ENCODE measurements around the gene CFAP99. TPM values are rescaled to one million over a fixed set of nuclear protein-coding genes. Genes with fewer than 3 reads are reported as not detected.

CFAP99 gene
- total and polyA plus RNA-seq, 9 of the 15 experiments (the other 6 are each of a cell fraction or from before 2014, with no cell fraction given), result 0.07 to 0.18 (median 0.09) TPM; not detected in 6

DNA sequence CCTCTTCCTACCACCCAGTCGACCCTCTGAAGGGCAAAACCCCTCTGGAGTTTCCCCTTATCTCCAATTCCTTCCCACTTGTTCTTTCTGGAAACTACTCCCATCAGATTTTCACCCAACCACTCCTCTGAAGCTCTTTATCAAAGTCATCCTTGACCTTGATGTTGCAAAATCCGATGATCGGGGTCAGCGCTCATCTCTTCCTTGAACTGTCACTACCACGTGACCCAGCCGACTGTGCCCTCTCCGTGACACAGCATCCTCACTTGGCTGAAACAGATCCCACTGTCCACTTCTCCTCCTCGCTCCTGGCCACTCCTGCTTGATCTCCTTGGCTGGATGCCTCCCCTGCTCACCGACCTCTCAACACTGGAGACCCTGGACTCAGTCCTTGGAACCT, 1.1 kb downstream of the CFAP99 start (continued):
- TF ChIP-seq, protein P1, sequence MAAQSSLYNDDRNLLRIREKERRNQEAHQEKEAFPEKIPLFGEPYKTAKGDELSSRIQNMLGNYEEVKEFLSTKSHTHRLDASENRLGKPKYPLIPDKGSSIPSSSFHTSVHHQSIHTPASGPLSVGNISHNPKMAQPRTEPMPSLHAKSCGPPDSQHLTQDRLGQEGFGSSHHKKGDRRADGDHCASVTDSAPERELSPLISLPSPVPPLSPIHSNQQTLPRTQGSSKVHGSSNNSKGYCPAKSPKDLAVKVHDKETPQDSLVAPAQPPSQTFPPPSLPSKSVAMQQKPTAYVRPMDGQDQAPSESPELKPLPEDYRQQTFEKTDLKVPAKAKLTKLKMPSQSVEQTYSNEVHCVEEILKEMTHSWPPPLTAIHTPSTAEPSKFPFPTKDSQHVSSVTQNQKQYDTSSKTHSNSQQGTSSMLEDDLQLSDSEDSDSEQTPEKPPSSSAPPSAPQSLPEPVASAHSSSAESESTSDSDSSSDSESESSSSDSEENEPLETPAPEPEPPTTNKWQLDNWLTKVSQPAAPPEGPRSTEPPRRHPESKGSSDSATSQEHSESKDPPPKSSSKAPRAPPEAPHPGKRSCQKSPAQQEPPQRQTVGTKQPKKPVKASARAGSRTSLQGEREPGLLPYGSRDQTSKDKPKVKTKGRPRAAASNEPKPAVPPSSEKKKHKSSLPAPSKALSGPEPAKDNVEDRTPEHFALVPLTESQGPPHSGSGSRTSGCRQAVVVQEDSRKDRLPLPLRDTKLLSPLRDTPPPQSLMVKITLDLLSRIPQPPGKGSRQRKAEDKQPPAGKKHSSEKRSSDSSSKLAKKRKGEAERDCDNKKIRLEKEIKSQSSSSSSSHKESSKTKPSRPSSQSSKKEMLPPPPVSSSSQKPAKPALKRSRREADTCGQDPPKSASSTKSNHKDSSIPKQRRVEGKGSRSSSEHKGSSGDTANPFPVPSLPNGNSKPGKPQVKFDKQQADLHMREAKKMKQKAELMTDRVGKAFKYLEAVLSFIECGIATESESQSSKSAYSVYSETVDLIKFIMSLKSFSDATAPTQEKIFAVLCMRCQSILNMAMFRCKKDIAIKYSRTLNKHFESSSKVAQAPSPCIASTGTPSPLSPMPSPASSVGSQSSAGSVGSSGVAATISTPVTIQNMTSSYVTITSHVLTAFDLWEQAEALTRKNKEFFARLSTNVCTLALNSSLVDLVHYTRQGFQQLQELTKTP (IDR thresholded peaks at IDR 0.05; ENCODE audit: low read depth in 1 of 2, partially characterized antibody in 2 of 2), result peak in 1 of 2 experiments; percentile 37
- no peak for TF ChIP-seq CHCHD3 (CRISPR knock-in tag; IDR thresholded peaks at IDR 0.05)
- TF ChIP-seq, protein P2, sequence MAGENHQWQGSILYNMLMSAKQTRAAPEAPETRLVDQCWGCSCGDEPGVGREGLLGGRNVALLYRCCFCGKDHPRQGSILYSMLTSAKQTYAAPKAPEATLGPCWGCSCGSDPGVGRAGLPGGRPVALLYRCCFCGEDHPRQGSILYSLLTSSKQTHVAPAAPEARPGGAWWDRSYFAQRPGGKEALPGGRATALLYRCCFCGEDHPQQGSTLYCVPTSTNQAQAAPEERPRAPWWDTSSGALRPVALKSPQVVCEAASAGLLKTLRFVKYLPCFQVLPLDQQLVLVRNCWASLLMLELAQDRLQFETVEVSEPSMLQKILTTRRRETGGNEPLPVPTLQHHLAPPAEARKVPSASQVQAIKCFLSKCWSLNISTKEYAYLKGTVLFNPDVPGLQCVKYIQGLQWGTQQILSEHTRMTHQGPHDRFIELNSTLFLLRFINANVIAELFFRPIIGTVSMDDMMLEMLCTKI (IDR thresholded peaks at IDR 0.05; ENCODE audit: partially characterized antibody), result no peak
- peak in 1 of 2 experiments; percentile 51; a peak in 2 of 4 replicates for TF ChIP-seq FOXK2 (conservative IDR thresholded peaks at IDR 0.05 in 1 of 2, IDR thresholded peaks at IDR 0.05 in 1 of 2; ENCODE audit: low read depth in 2 of 2)
- TF ChIP-seq MEIS2 (IDR thresholded peaks at IDR 0.05; ENCODE audit: partially characterized antibody), result peak; percentile 66
- TF ChIP-seq CBFA2T2 (conservative IDR thresholded peaks at IDR 0.05), result peak; percentile 69
- 0 out of 4 replicates have a peak, but pooled peaks of 1 of the 2 experiments have one; percentile 15 for TF ChIP-seq HDAC1 (IDR thresholded peaks at IDR 0.05)
- peak; percentile 88; the same call in 1 of the 2 replicates for TF ChIP-seq CTBP1 (IDR thresholded peaks at IDR 0.05; ENCODE audit: borderline replicate concordance)
- no peak for TF ChIP-seq HNRNPLL (IDR thresholded peaks at IDR 0.05; ENCODE audit: low read depth, low read length, poor library complexity, severe bottlenecking)
- peak in 1 of 2 experiments; percentile 89; a peak in 2 of 4 replicates for TF ChIP-seq RCOR1 (IDR thresholded peaks at IDR 0.05; ENCODE audit: borderline replicate concordance in 1 of 2, low read depth in 2 of 2, low read length in 2 of 2)
- TF ChIP-seq, protein P3, sequence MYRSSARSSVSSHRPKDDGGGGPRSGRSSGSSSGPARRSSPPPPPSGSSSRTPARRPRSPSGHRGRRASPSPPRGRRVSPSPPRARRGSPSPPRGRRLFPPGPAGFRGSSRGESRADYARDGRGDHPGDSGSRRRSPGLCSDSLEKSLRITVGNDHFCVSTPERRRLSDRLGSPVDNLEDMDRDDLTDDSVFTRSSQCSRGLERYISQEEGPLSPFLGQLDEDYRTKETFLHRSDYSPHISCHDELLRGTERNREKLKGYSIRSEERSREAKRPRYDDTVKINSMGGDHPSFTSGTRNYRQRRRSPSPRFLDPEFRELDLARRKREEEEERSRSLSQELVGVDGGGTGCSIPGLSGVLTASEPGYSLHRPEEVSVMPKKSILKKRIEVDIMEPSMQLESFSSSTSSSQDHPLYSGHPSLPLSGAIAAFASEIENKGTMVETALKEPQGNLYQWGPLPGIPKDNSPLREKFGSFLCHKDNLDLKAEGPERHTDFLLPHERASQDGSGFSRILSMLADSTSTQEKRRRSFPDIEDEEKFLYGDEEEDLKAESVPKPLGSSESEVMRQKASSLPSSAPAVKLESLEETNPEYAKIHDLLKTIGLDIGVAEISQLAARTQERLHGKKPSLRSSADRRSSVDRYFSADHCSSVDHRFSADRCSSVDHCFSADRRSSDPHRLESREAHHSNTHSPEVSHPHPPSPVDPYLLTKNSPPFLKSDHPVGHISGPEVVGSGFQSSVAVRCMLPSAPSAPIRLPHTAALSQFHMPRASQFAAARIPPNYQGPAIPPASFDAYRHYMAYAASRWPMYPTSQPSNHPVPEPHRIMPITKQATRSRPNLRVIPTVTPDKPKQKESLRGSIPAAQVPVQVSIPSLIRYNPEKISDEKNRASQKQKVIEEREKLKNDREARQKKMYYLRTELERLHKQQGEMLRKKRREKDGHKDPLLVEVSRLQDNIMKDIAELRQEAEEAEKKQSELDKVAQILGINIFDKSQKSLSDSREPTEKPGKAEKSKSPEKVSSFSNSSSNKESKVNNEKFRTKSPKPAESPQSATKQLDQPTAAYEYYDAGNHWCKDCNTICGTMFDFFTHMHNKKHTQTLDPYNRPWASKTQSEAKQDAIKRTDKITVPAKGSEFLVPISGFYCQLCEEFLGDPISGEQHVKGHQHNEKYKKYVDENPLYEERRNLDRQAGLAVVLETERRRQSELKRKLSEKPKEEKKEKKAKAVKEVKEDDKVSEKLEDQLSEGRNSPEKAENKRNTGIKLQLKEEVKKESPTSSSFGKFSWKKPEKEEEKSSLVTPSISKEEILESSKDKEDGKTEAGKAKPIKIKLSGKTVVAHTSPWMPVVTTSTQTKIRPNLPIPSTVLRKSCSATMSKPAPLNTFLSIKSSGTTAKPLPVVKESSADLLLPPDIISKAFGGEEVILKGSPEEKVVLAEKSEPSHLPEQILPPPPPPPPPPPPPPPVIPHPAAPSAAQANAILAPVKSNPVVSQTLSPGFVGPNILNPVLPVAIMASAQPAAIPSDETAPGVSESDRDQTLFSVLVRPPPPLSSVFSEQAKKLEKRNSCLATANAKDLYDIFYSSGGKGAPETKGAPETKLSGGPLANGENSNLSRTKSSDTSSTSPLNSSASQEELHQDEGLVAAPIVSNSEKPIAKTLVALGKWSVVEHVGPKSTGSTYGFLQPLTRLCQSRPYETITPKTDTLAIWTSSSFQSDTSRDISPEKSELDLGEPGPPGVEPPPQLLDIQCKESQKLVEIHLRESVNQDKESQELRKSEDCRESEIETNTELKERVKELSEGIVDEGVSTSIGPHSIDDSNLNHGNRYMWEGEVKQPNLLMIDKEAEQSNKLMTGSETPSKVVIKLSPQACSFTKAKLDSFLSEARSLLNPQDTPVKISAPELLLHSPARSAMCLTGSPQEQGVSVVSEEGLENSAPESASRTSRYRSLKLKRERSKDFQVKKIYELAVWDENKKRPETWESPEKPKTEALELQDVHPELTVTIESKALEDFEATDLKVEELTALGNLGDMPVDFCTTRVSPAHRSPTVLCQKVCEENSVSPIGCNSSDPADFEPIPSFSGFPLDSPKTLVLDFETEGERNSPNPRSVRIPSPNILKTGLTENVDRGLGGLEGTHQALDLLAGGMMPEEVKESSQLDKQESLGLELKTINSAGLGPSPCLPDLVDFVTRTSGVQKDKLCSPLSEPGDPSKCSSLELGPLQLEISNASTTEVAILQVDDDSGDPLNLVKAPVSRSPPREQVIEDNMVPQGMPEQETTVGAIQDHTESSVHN (IDR thresholded peaks at IDR 0.05; ENCODE audit: borderline replicate concordance in 1 of 2, low read depth in 1 of 2), result no peak
- TF ChIP-seq, protein P4, sequence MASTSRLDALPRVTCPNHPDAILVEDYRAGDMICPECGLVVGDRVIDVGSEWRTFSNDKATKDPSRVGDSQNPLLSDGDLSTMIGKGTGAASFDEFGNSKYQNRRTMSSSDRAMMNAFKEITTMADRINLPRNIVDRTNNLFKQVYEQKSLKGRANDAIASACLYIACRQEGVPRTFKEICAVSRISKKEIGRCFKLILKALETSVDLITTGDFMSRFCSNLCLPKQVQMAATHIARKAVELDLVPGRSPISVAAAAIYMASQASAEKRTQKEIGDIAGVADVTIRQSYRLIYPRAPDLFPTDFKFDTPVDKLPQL (IDR thresholded peaks at IDR 0.05; ENCODE audit: extremely low read depth, insufficient read length), result no peak

Measured in K562 (cell line).